HepG2 (cell line): ENCODE measurements around the gene RNPS1. TPM values are rescaled to one million over a fixed set of nuclear protein-coding genes. Genes with fewer than 3 reads are reported as not detected.

ENCODE experiments used
- ATAC-seq: fragments of 200-7000 bp; cut with Tn5 transposase; 3 replicates; pipeline ENCODE4 v1.9.1; 2020; ENCODE audit warnings: mild to moderate bottlenecking, moderate library complexity
- BruUV-seq: library from RNA; stranded (reverse); fragments of 400-500 nt; replicated peaks from 2 replicates; lab custom pipeline; 2021; lab: Mats Ljungman, UMichigan
- CTCF ChIA-PET: fragments of 300-600 bp; formaldehyde crosslinking; extraction: SDS; loops from one replicate; lab custom pipeline; 2021; ENCODE audit warnings: low total read pairs, inconsistent platforms, low intra/inter-chr PET ratio; lab: Yijun Ruan, JAX
- POLR2A ChIA-PET: fragments of 350-600 bp; sonication (Branson Sonifier 250); formaldehyde crosslinking; loops from one replicate; lab custom pipeline; 2020; ENCODE audit warnings: antibody characterized with exemption, inconsistent platforms; lab: Yijun Ruan, JAX
- DNase-seq: peaks from one replicate; pipeline ENCODE4 v3.0.0-alpha.2; 2015; ENCODE audit warnings: low spot score
- FAIRE-seq: peaks from 3 replicates; lab custom pipeline; 2011; peaks lifted over from hg19 to GRCh38; lab: Jason Lieb, UNC
- H2AFZ ChIP-seq: one replicate; pipeline ENCODE4 v1.6.1; 2011; ENCODE audit warnings: low read length, inconsistent platforms
- H3K27ac ChIP-seq: fragments of 300-600 bp; 3 replicates; pipeline ENCODE4 v1.8.0; 2011; ENCODE audit warnings: mixed run types, mild to moderate bottlenecking, mixed read lengths, low read length, inconsistent platforms; ENCODE audit not compliant: insufficient read depth; ENCODE audit errors: extremely low read length
- H3K27me3 ChIP-seq, 2 experiments: fragments of 200-600 bp in 1 of 2; 2 replicates in 1 of 2; 3 replicates in 1 of 2; pipeline versions ENCODE4 v1.6.0 to v1.8.0; 2011; ENCODE audit warnings: low read length in 2 of 2, mild to moderate bottlenecking in 2 of 2, moderate library complexity in 2 of 2, inconsistent platforms in 1 of 2; ENCODE audit not compliant: insufficient read depth in 2 of 2, control insufficient read depth in 1 of 2
- H3K36me3 ChIP-seq, 2 experiments: fragments of 200-600 bp in 1 of 2; replicated peaks in 1 of 2; 2 replicates in 1 of 2; 3 replicates in 1 of 2; pipeline versions ENCODE4 v1.5.1 to v1.8.0; 2011; ENCODE audit warnings: low read length in 2 of 2, inconsistent platforms in 1 of 2; ENCODE audit not compliant: insufficient read depth in 2 of 2, control insufficient read depth in 1 of 2
- H3K4me1 ChIP-seq: 2 replicates; pipeline ENCODE4 v1.5.1; 2012; ENCODE audit warnings: low read length, inconsistent platforms; ENCODE audit not compliant: insufficient read depth
- H3K4me2 ChIP-seq: 2 replicates; pipeline ENCODE4 v1.6.0; 2011; ENCODE audit warnings: low read depth, low read length, inconsistent platforms
- H3K4me3 ChIP-seq, 3 experiments: fragments of 200-600 bp in 1 of 3; sonication (generic), shearing (Covaris generic) in 1 of 3; replicated peaks in 1 of 3; 2 replicates each; pipeline ENCODE4 v1.5.1; 2011 to 2016; ENCODE audit warnings: low read length in 3 of 3, inconsistent platforms in 2 of 3, low read depth in 2 of 3, mild to moderate bottlenecking in 2 of 3, control low read depth in 1 of 3, mixed read lengths in 1 of 3; ENCODE audit not compliant: insufficient read depth in 1 of 3
- H3K79me2 ChIP-seq: one replicate; pipeline ENCODE4 v1.6.1; 2011; ENCODE audit warnings: low read length, inconsistent platforms; ENCODE audit not compliant: insufficient read depth
- H3K9ac ChIP-seq: 2 replicates; pipeline ENCODE4 v1.6.0; 2011; ENCODE audit warnings: mild to moderate bottlenecking, low read depth, low read length, inconsistent platforms; ENCODE audit not compliant: insufficient read depth
- H3K9me3 ChIP-seq: 2 replicates; pipeline ENCODE4 v1.5.1; 2012; ENCODE audit warnings: mild to moderate bottlenecking, low read length
- H4K20me1 ChIP-seq: 2 replicates; pipeline ENCODE4 v1.6.0; 2011; ENCODE audit warnings: inconsistent platforms, mild to moderate bottlenecking, low read length, moderate library complexity; ENCODE audit not compliant: insufficient read depth
- ATF4 ChIP-seq, 2 experiments: fragments of 450-650 bp in 1 of 2; sonication (generic) in 1 of 2; formaldehyde crosslinking; IDR thresholded peaks; 2 replicates each; pipeline versions ENCODE4 v1.5.0 to v1.8.0; 2020 to 2022; ENCODE audit warnings: mild to moderate bottlenecking in 1 of 2, missing genetic modification reagents in 1 of 2
- CEBPG ChIP-seq: IDR thresholded peaks from 2 replicates; pipeline ENCODE4 v1.6.1; 2016
- CREB3 ChIP-seq: sonication (generic); formaldehyde crosslinking; IDR thresholded peaks from 2 replicates; pipeline ENCODE4 v1.5.0; 2020; ENCODE audit warnings: missing genetic modification reagents
- FOSL2 ChIP-seq: sonication (generic); formaldehyde crosslinking; IDR thresholded peaks from 2 replicates; pipeline ENCODE4 v1.4.0; 2020; ENCODE audit warnings: missing genetic modification reagents
- KDM2A ChIP-seq: sonication (generic); formaldehyde crosslinking; IDR thresholded peaks from 2 replicates; pipeline ENCODE4 v1.4.0; 2020; ENCODE audit warnings: low read depth, missing genetic modification reagents, borderline replicate concordance
- MYC ChIP-seq: sonication (generic); formaldehyde crosslinking; IDR thresholded peaks from 2 replicates; pipeline ENCODE4 v1.9.0; 2021; ENCODE audit warnings: missing genetic modification reagents, borderline replicate concordance
- NCOA2 ChIP-seq: sonication (generic); formaldehyde crosslinking; IDR thresholded peaks from 2 replicates; pipeline ENCODE4 v1.8.0; 2022; ENCODE audit warnings: inconsistent platforms
- NR2F1 ChIP-seq, 2 experiments: fragments of 450-650 bp in 1 of 2; formaldehyde crosslinking in 1 of 2; IDR thresholded peaks; 2 replicates each; pipeline versions ENCODE4 v1.5.0 to v1.6.1; 2016 to 2020; ENCODE audit warnings: mild to moderate bottlenecking in 1 of 2, missing compliant biosample characterization in 1 of 2, missing genetic modification reagents in 1 of 2, moderate library complexity in 1 of 2
- ZNF34 ChIP-seq: sonication (generic); formaldehyde crosslinking; IDR thresholded peaks from 2 replicates; pipeline ENCODE4 v1.4.0; 2020; ENCODE audit warnings: mild to moderate bottlenecking, missing genetic modification reagents, borderline replicate concordance
- ZNF44 ChIP-seq: sonication (generic); formaldehyde crosslinking; IDR thresholded peaks from 2 replicates; pipeline ENCODE4 v1.5.1; 2020; ENCODE audit warnings: mild to moderate bottlenecking, missing genetic modification reagents
- ZNF550 ChIP-seq: sonication (generic); formaldehyde crosslinking; IDR thresholded peaks from 2 replicates; pipeline ENCODE4 v1.4.0; 2020; ENCODE audit warnings: mild to moderate bottlenecking, missing genetic modification reagents, borderline replicate concordance
- ZNF597 ChIP-seq: sonication (generic); formaldehyde crosslinking; IDR thresholded peaks from 2 replicates; pipeline ENCODE4 v1.5.0; 2020; ENCODE audit warnings: missing genetic modification reagents
- ZNF660 ChIP-seq: sonication (generic); formaldehyde crosslinking; IDR thresholded peaks from 2 replicates; pipeline ENCODE4 v1.5.1; 2020; ENCODE audit warnings: mild to moderate bottlenecking, low read depth, missing genetic modification reagents, borderline replicate concordance
- ZNF770 ChIP-seq: sonication (generic); formaldehyde crosslinking; IDR thresholded peaks from 2 replicates; pipeline ENCODE4 v1.5.0; 2020; ENCODE audit warnings: mild to moderate bottlenecking, missing genetic modification reagents
- WGBS: methylation state at CpG from one replicate; pipeline ENCODE4 v1.1.6; 2017; ENCODE audit warnings: low lambda C conversion rate; 5-methylcytosine and 5-hydroxymethylcytosine counted together
- in situ Hi-C: cut with HindIII; loops from 2 replicates; pipeline ENCODE4 v1.10.0; 2017; ENCODE audit warnings: low pct_unique_long_range_greater_than_20kb; ENCODE audit not compliant: extremely low pct_ligation_motif_present
- intact Hi-C: fragments of 100-400 bp; cut with micrococcal nuclease; formaldehyde crosslinking; loops from one replicate; pipeline ENCODE4 v1.10.0; 2022; ENCODE audit not compliant: unreplicated experiment
- polyA plus RNA-seq, 8 experiments: library from polyadenylated mRNA; depleted of rRNA in 3 of 8; stranded (reverse) in 7 of 8; unstranded in 1 of 8; fragments of >200 nt; fragmentation: Illumina TruSeq in 4 of 8; extraction: Trizol in 4 of 8; gene quantifications; 2 replicates each; pipeline versions ENCODE4 v1.2.1 to v1.2.3, GENCODE V29; 2011 to 2016; ENCODE audit warnings: low read depth in 4 of 8, missing spikeins in 1 of 8, mixed read lengths in 1 of 8; ENCODE audit not compliant: insufficient read depth in 1 of 8
- total RNA-seq, 5 experiments: library from RNA; depleted of rRNA; stranded (reverse); fragments of >200 nt; fragmentation: Illumina TruSeq; extraction: Trizol; gene quantifications; 2 replicates each; pipeline ENCODE4 v1.2.3, GENCODE V29; 2016; ENCODE audit warnings: low read depth in 1 of 5

Gene RNPS1
- total and polyA plus RNA-seq, 2 of the 13 experiments (the other 11 are each of a cell fraction or from before 2014, with no cell fraction given), result 126 to 133 TPM

GRCh38 chr16:2250652-2251295, 17.2 kb downstream of the RNPS1 start:
- CTCF ChIA-PET, result interaction anchor here (1.8 kb wide), 1 partner anchor 56 kb away, joined by 6 read pairs; no protein-coding TSS in a partner anchor
- H4K20me1 ChIP-seq, result peaks cover 5% of the 10 kb centered on the region
- no peak overlapping the region for H2AFZ ChIP-seq
- no peaks in the 10 kb centered on the region for H3K9me3 ChIP-seq
- BruUV-seq, result TSS peak; percentile 78
- H3K27me3 ChIP-seq, result no peaks in the 10 kb centered on the region; a peak in 1 of 5 replicates
- no peak for DNase-seq
- peak overlapping the region; percentile 83 for H3K27ac ChIP-seq
- TF ChIP-seq ZNF550 (0 out of 2 replicates have a peak, but pooled peaks have one; percentile 5), MYC (CRISPR knock-in tag) (peak; percentile 26; the same call in 1 of the 2 replicates), FOSL2 (CRISPR knock-in tag) (no peak), ZNF770 (CRISPR knock-in tag) (peak; percentile 58; the same call in 1 of the 2 replicates), ZNF34 (CRISPR knock-in tag) (peak; percentile 7; the same call in 1 of the 2 replicates), ZNF597 (CRISPR knock-in tag) (no peak), ZNF660 (CRISPR knock-in tag) (no peak), KDM2A (0 out of 2 replicates have a peak, but pooled peaks have one; percentile 3), CREB3 (CRISPR knock-in tag) (0 out of 2 replicates have a peak, but pooled peaks have one; percentile 15), ATF4 (CRISPR knock-in tag; IDR thresholded peaks at IDR 0.05) (0 out of 4 replicates have a peak, but pooled peaks of 1 of the 2 experiments have one; percentile 28), NR2F1 (CRISPR knock-in tag; IDR thresholded peaks at IDR 0.05) (peak in 1 of 2 experiments; percentile 31; a peak in 1 of 4 replicates), ZNF44 (no peak), CEBPG (CRISPR knock-in tag) (peak; percentile 18; the same call in 1 of the 2 replicates), NCOA2 (CRISPR knock-in tag) (0 out of 2 replicates have a peak, but pooled peaks have one; percentile 20)
- TF ChIP-seq, all 625 proteins: peak for 10
- H3K9ac ChIP-seq, result peak overlapping the region; percentile 80
- peak overlapping the region; percentile 71 to 84 (median 75) for H3K4me3 ChIP-seq
- WGBS, result 2% methylated on average over 33 of the region's 35 CpGs
- in situ Hi-C loops, result no loop called here
- peaks cover 23% of the 10 kb centered on the region for H3K79me2 ChIP-seq
- intact Hi-C loops, result loop anchor here (5.0 kb wide), 1 partner anchor 53 kb away; the partner anchor contains the start of gene CASKIN1
- FAIRE-seq, result no peak
- POLR2A ChIA-PET, result interaction anchor here (0.7 to 3.7 kb wide), 27 partner anchors 9 to 310 kb away, joined by 3 to 79 read pairs (median 5); partner anchors contain the start of genes CASKIN1, E4F1, PDPK1 and PGP
- peak overlapping the region; percentile 79 for H3K4me2 ChIP-seq
- no peak for ATAC-seq
- peaks cover 17 to 33% of the 10 kb centered on the region in 2 experiments for H3K36me3 ChIP-seq
- peaks cover 27% of the 10 kb centered on the region for H3K4me1 ChIP-seq
